Anterior cingulate cortex (tissue), 58 donors: ENCODE measurements around the gene CBLB.

Experiments
- DNase-seq, 58 donors: peaks; one replicate each; lab custom pipeline; 2025; lab: John Stamatoyannopoulos, UW

CBLB gene

GRCh38 chr3:105719791-105720190 is 149.0 kb downstream of the CBLB start:
- no peak for DNase-seq

GRCh38 chr3:105715372-105715771 is 153.4 kb downstream of the CBLB start:
- no peak for DNase-seq

- DNase-seq, result no peak
Measured at GRCh38 chr3:105714453-105714852, 154.4 kb downstream of the CBLB start.

- DNase-seq, result no peak
Measured at GRCh38 chr3:105708980-105709379, 159.8 kb downstream of the CBLB start.

GRCh38 chr3:105707009-105707408 is 161.8 kb downstream of the CBLB start:
- no peak for DNase-seq

GRCh38 chr3:105704726-105705410 is 163.9 kb downstream of the CBLB start:
- no peak for DNase-seq

GRCh38 chr3:105700575-105700974 is 168.2 kb downstream of the CBLB start:
- no peak for DNase-seq

GRCh38 chr3:105691633-105692032 is 177.2 kb downstream of the CBLB start:
- DNase-seq, result no peak

GRCh38 chr3:105691053-105691452 is 177.8 kb downstream of the CBLB start:
- DNase-seq, result no peak

- no peak for DNase-seq
Measured at GRCh38 chr3:105688821-105689220, 180.0 kb downstream of the CBLB start.

GRCh38 chr3:105686278-105686897 is 182.4 kb downstream of the CBLB start:
- DNase-seq, result no peak

GRCh38 chr3:105679951-105680350 is 188.9 kb downstream of the CBLB start:
- no peak for DNase-seq

GRCh38 chr3:105678017-105678416 is 190.8 kb downstream of the CBLB start:
- DNase-seq, result no peak

GRCh38 chr3:105676621-105677300 is 192.1 kb downstream of the CBLB start:
- no peak for DNase-seq

- DNase-seq, result no peak
Measured at GRCh38 chr3:105674437-105675065, 194.3 kb downstream of the CBLB start.

GRCh38 chr3:105672996-105673395 is 195.8 kb downstream of the CBLB start:
- no peak for DNase-seq

GRCh38 chr3:105662306-105662705 is 206.5 kb downstream of the CBLB start:
- no peak for DNase-seq

GRCh38 chr3:105661461-105661860 is 207.4 kb downstream of the CBLB start:
- no peak for DNase-seq

- no peak for DNase-seq
Measured at GRCh38 chr3:105656651-105657504, 211.9 kb downstream of the CBLB start.

- no peak for DNase-seq
Measured at GRCh38 chr3:105653868-105654267, 214.9 kb downstream of the CBLB start.
